ES-I3 (cell line): Measurements from ENCODE around the gene ABCC10.
"Not testable (repeated sequence)": the region's sequence is repeated elsewhere in the genome, so short reads cannot be mapped to it uniquely, and the experiment has no call there.

Experiments used
- H3K36me3 ChIP-seq: 2 replicates; pipeline ENCODE4 v1.6.1; 2013; ENCODE audit warnings: mild to moderate bottlenecking, low read length, control low read depth, moderate library complexity; ENCODE audit not compliant: insufficient read depth
- H3K4me1 ChIP-seq: 2 replicates; pipeline ENCODE4 v1.6.1; 2013; ENCODE audit warnings: mild to moderate bottlenecking, control low read depth, low read length; ENCODE audit not compliant: insufficient read depth
- H3K9ac ChIP-seq: 2 replicates; pipeline ENCODE4 v1.6.1; 2013; ENCODE audit warnings: low read depth, mild to moderate bottlenecking, low read length, moderate library complexity
- H3K9me3 ChIP-seq: 2 replicates; pipeline ENCODE4 v1.6.1; 2013; ENCODE audit warnings: mild to moderate bottlenecking, low read length, moderate library complexity; ENCODE audit not compliant: control insufficient read depth, insufficient read depth

The ABCC10 gene

DNA sequence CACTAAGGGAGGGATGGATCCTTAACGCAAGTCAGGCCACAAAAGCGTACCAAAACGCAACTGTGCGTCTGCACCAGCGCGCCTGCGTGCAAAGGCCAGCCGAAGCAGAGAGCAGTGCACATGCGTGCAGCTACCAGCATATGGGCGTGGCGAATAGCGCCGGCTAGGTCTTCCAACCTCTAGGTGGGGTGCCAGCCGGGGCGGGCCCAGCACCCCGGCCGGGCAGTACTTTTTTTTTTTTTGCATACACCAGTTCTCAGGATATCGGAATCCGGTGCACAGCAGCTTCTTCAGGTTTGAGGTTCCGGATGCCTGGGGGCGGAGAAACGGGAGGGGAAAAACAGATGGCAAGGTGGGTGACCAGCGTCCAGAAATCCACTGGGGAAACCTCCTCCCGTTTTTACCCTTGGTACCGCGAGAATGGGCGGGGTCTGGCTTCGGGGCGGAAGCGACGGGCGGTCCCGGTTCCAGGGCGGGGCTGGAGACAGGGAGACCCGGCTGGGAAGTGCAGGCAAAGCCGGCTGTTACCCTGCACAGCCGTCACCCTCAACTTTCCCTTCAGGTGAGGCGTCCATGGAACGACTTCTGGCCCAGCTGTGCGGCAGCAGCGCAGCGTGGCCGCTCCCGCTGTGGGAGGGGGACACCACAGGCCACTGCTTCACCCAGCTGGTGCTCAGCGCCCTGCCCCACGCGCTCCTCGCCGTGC is at the start of gene ABCC10:
TSS of gene ABCC10 (plus strand) at position 136 of the 706 bp plus-strand sequence. CDS start at position 574, 438 bp downstream.
- Histone ChIP-seq H3K4me1 (no peaks in the 10 kb centered on the region; the same call in 1 of the 2 replicates), H3K36me3 (no peaks in the 10 kb centered on the region), H3K9me3 (peaks cover 2% of the 10 kb centered on the region; the same call in 1 of the 2 replicates), H3K9ac (peak within 1 kb of the TSS; percentile 85)

- no peaks in the 10 kb centered on the region for H3K4me1 ChIP-seq
- H3K9ac ChIP-seq, result no peak overlapping the region
- H3K9me3 ChIP-seq, result no peaks in the 10 kb centered on the region
- no peaks in the 10 kb centered on the region for H3K36me3 ChIP-seq
Observed at GRCh38 chr6:43377710-43378229, 49.6 kb upstream of the ABCC10 start.

GRCh38 chr6:43378631-43379030 is 48.7 kb upstream of the ABCC10 start:
- Histone ChIP-seq H3K9ac (no peak overlapping the region), H3K9me3 (no peaks in the 10 kb centered on the region), H3K4me1 (no peaks in the 10 kb centered on the region), H3K36me3 (no peaks in the 10 kb centered on the region)

DNA sequence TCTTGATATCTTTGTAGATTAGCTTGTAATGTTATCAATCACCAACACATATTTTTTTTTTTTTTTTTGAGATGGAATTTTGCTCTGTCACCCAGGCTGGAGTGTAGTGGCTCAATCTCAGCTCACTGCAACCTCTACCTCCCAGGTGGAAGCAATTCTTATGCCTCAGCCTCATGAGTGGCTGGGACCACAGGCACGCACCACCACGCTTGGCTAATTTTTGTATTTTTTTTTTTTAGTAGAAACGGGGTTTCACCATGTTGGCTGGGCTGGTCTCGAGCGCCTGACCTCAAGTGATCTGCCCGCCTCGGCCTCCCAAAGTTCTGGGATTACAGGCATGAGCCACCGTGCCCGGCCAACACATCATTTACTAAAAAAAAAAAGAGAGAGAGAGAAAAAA is 46.5 kb upstream of the ABCC10 start:
- not testable (repeated sequence) for H3K4me1 ChIP-seq, H3K9me3 ChIP-seq, H3K9ac ChIP-seq, H3K36me3 ChIP-seq

DNA sequence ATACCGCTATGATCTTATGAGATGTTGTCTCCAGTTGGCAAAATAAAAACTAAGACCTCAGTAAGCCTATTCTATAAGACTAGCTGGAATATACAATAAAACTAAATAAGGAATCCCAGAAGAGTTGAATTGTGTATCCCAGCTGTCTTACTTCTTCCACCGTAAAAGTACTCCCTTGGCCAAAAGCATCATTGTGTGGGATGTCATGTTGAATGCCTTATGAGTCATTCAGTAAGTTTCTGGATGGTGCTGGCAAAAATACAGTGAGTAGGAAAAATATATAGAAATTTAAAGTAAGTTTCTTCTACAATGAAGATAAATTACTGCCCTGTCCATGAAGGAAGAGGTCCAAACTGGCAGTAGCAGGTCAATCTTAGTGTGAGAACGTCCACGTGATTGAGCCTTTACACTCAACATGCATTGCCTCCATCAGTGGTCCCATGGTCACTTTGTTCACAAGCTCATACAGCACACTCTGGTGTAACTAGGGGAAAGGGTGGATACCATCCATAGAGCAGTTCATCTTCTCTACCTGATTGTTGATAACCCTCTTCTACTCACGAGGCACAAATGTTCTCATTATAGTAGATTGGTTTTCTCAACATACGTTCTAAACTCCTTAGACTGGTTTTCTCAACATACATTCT is 44.2 kb upstream of the ABCC10 start:
- no peaks in the 10 kb centered on the region for H3K9me3 ChIP-seq
- no peak overlapping the region for H3K9ac ChIP-seq
- H3K4me1 ChIP-seq, result no peaks in the 10 kb centered on the region
- no peaks in the 10 kb centered on the region for H3K36me3 ChIP-seq

DNA sequence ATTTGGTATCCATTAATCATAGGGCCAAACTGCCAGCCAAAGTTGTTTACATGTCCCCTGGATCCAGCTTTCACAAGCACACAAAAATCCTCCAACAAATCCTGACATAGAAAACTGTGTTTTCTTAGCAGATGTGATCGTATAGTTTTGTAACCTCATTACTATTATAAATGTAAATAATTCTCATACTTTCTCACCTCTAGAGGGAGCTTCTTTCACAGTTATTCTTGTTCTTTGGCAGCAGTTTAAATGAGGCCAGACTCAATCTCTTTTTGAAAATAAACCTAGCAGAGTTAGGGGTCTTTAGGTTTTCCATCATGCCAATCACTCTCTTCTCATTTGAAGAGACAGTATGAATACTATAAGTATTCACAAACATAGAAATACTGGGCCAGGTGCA is 40.8 kb upstream of the ABCC10 start:
- Histone ChIP-seq H3K9me3 (no peaks in the 10 kb centered on the region), H3K4me1 (no peaks in the 10 kb centered on the region), H3K36me3 (no peaks in the 10 kb centered on the region), H3K9ac (no peak overlapping the region)

GRCh38 chr6:43389730-43390295 is 37.5 kb upstream of the ABCC10 start:
- H3K9ac ChIP-seq, result no peak overlapping the region
- no peaks in the 10 kb centered on the region; the same call in 1 of the 2 replicates for H3K9me3 ChIP-seq
- no peaks in the 10 kb centered on the region for H3K4me1 ChIP-seq
- H3K36me3 ChIP-seq, result no peaks in the 10 kb centered on the region

GRCh38 chr6:43390753-43391439 is 36.4 kb upstream of the ABCC10 start:
- H3K9me3 ChIP-seq, H3K36me3 ChIP-seq, H3K9ac ChIP-seq, H3K4me1 ChIP-seq: not testable (repeated sequence)

- H3K9me3 ChIP-seq, result no peaks in the 10 kb centered on the region; the same call in 1 of the 2 replicates
- H3K36me3 ChIP-seq, result no peaks in the 10 kb centered on the region
- no peaks in the 10 kb centered on the region for H3K4me1 ChIP-seq
- no peak overlapping the region for H3K9ac ChIP-seq
Observed at GRCh38 chr6:43391440-43392031, 35.8 kb upstream of the ABCC10 start.

DNA sequence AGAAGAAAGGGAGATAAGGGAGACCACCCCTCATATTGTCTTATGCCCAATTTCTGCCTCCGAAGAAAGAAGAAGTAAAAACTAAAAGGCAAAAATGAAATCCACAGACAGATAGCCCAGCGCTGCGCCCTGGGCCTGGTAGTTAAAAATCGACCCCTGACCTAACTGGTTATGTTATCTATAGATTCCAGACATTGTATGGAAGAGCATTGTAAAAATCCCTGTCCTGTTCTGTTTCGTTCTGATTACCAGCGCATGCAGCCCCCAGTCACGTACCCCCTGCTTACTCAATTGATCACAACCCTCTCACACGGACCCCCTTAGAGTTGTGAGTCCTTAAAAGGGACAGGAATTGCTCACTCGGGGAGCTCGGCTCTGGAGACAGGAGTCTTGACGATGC is 34.2 kb upstream of the ABCC10 start:
- not testable (repeated sequence) for H3K9ac ChIP-seq, H3K9me3 ChIP-seq, H3K4me1 ChIP-seq, H3K36me3 ChIP-seq

- no peaks in the 10 kb centered on the region for H3K36me3 ChIP-seq
Observed at GRCh38 chr6:43393602-43394001, 33.7 kb upstream of the ABCC10 start.

GRCh38 chr6:43394982-43395381 is 32.4 kb upstream of the ABCC10 start:
- no peak overlapping the region for H3K9ac ChIP-seq
- H3K9me3 ChIP-seq, result no peaks in the 10 kb centered on the region; the same call in 1 of the 2 replicates
- no peaks in the 10 kb centered on the region for H3K4me1 ChIP-seq
- no peaks in the 10 kb centered on the region for H3K36me3 ChIP-seq

More at GRCh38 chr6:43393602-43394001, 33.7 kb upstream of the ABCC10 start:
- H3K4me1 ChIP-seq, result no peaks in the 10 kb centered on the region
- H3K9ac ChIP-seq, result no peak overlapping the region
- H3K9me3 ChIP-seq, result no peaks in the 10 kb centered on the region; the same call in 1 of the 2 replicates

DNA sequence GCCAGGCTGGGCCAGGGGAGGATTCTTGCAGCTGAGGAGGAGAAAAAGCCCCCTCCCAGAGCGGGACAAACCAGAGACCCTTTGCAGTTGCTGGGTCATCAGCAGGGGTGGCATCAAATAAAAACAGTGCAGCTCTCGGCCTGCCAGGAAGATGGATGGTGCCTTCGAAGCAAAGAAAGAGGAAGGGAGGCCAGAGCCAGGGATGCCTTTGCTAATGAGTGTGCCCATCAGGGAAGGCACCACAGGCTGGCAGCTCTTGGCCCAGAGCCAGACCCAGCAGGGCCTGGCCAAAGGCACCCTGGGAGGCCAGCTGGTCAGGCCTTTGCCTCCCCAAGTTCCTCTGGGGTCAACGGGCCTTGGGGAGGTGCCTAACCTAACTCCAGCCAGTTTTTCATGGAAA is 31.6 kb upstream of the ABCC10 start:
- no peaks in the 10 kb centered on the region for H3K36me3 ChIP-seq
- H3K4me1 ChIP-seq, result no peaks in the 10 kb centered on the region
- no peak overlapping the region for H3K9ac ChIP-seq
- no peaks in the 10 kb centered on the region; the same call in 1 of the 2 replicates for H3K9me3 ChIP-seq
